Measurements from ENCODE around the gene LYPLAL1. TPM values are rescaled to one million over a fixed set of nuclear protein-coding genes. Genes with fewer than 3 reads are reported as not detected.

The LYPLAL1 gene
- total and polyA plus RNA-seq, 7 donors = 4.6 to 44.6 (median 29.3) TPM

- TF ChIP-seq, protein P1, sequence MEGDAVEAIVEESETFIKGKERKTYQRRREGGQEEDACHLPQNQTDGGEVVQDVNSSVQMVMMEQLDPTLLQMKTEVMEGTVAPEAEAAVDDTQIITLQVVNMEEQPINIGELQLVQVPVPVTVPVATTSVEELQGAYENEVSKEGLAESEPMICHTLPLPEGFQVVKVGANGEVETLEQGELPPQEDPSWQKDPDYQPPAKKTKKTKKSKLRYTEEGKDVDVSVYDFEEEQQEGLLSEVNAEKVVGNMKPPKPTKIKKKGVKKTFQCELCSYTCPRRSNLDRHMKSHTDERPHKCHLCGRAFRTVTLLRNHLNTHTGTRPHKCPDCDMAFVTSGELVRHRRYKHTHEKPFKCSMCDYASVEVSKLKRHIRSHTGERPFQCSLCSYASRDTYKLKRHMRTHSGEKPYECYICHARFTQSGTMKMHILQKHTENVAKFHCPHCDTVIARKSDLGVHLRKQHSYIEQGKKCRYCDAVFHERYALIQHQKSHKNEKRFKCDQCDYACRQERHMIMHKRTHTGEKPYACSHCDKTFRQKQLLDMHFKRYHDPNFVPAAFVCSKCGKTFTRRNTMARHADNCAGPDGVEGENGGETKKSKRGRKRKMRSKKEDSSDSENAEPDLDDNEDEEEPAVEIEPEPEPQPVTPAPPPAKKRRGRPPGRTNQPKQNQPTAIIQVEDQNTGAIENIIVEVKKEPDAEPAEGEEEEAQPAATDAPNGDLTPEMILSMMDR (IDR thresholded peaks at IDR 0.05) = no peak
- H3K27ac ChIP-seq = no peak overlapping the region
- ATAC-seq (no peak), DNase-seq (no peak)
- no peak overlapping the region for H3K4me3 ChIP-seq
- H3K9me3 ChIP-seq = no peaks in the 10 kb centered on the region
- no peaks in the 10 kb centered on the region for H3K36me3 ChIP-seq (ENCODE audit: insufficient read depth in 1 of 2, low read depth in 1 of 2)
- peaks cover 0 to 3% (median 0%) of the 10 kb centered on the region in 3 donors for H3K27me3 ChIP-seq (ENCODE audit: insufficient read depth in 3 of 3, low read length in 2 of 3)
- H3K4me1 ChIP-seq = no peaks in the 10 kb centered on the region
- 79 to 90% (median 81%) methylated on average over 4 of the region's 4 CpGs for WGBS, 3 donors
- intact Hi-C loops (cut with DNase I) = no loop called here
Observed at GRCh38 chr1:219153723-219154122, 20.0 kb upstream of the LYPLAL1 start.

DNA sequence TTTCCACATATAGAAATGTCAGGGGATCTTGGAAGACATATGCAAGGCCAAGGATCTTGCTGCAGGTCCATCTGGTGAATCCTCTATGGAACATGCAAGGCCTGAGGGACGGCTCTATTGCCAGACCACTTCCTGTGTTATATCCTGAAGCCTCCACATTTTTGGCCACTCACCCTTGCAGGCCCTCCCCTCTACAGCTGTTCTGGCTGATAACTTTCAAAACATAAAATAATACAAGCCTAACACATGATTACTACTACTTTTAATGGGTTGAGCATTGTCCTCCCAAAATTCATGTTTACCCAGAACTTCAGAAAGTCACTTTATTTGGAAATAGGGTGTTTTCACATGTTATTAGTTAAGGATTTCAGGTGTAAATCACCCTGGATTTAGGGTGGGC lies 18.5 kb upstream of the LYPLAL1 start:
- H3K27ac ChIP-seq = no peak overlapping the region
- H3K4me3 ChIP-seq = no peak overlapping the region
- WGBS, 3 donors = 48 to 70% (median 53%) methylated on average over 1 of the region's 1 CpG
- ATAC-seq = no peak
- no peaks in the 10 kb centered on the region for H3K4me1 ChIP-seq
- H3K36me3 ChIP-seq (ENCODE audit: insufficient read depth in 1 of 2, low read depth in 1 of 2) = no peaks in the 10 kb centered on the region
- DNase-seq = no peak
- TF ChIP-seq, protein P1 (IDR thresholded peaks at IDR 0.05) = no peak
- H3K27me3 ChIP-seq (ENCODE audit: insufficient read depth in 3 of 3, low read length in 2 of 3) = peaks cover 0 to 4% (median 0%) of the 10 kb centered on the region in 3 donors
- no peaks in the 10 kb centered on the region for H3K9me3 ChIP-seq
- intact Hi-C loops (cut with DNase I) = no loop called here

- 67 to 70% (median 68%) methylated on average over 4 of the region's 4 CpGs for WGBS, 3 donors
- H3K4me3 ChIP-seq = no peak overlapping the region
- no peaks in the 10 kb centered on the region for H3K36me3 ChIP-seq (ENCODE audit: insufficient read depth in 1 of 2, low read depth in 1 of 2)
- intact Hi-C loops (cut with DNase I) = no loop called here
- ATAC-seq (no peak), DNase-seq (no peak)
- H3K27me3 ChIP-seq (ENCODE audit: insufficient read depth in 3 of 3, low read length in 2 of 3) = peaks cover 0 to 4% (median 0%) of the 10 kb centered on the region in 3 donors
- H3K4me1 ChIP-seq = no peaks in the 10 kb centered on the region
- H3K9me3 ChIP-seq = no peaks in the 10 kb centered on the region
- TF ChIP-seq, protein P1 (IDR thresholded peaks at IDR 0.05) = no peak
- H3K27ac ChIP-seq = no peak overlapping the region
Observed at GRCh38 chr1:219159946-219160645, 13.6 kb upstream of the LYPLAL1 start.

- no peak overlapping the region for H3K27ac ChIP-seq
- WGBS, 3 donors = 64 to 71% (median 69%) methylated on average over 2 of the region's 2 CpGs
Observed at GRCh38 chr1:219160967-219161366, 12.7 kb upstream of the LYPLAL1 start.

More at GRCh38 chr1:219160967-219161366, 12.7 kb upstream of the LYPLAL1 start:
- no peaks in the 10 kb centered on the region for H3K36me3 ChIP-seq (ENCODE audit: insufficient read depth in 1 of 2, low read depth in 1 of 2)
- TF ChIP-seq, protein P1 (IDR thresholded peaks at IDR 0.05) = no peak
- ATAC-seq (no peak), DNase-seq (no peak)
- H3K9me3 ChIP-seq = no peaks in the 10 kb centered on the region
- intact Hi-C loops (cut with DNase I) = no loop called here
- no peak overlapping the region for H3K4me3 ChIP-seq
- no peaks in the 10 kb centered on the region for H3K4me1 ChIP-seq
- peaks cover 0 to 4% (median 0%) of the 10 kb centered on the region in 3 donors for H3K27me3 ChIP-seq (ENCODE audit: insufficient read depth in 3 of 3, low read length in 2 of 3)

All from psoas muscle (tissue), 8 donors.